ENCODE measurements around the gene USP43.
A peak's percentile ranks its signal among the peaks of the same experiment; 100 is the strongest.

USP43 gene

DNA sequence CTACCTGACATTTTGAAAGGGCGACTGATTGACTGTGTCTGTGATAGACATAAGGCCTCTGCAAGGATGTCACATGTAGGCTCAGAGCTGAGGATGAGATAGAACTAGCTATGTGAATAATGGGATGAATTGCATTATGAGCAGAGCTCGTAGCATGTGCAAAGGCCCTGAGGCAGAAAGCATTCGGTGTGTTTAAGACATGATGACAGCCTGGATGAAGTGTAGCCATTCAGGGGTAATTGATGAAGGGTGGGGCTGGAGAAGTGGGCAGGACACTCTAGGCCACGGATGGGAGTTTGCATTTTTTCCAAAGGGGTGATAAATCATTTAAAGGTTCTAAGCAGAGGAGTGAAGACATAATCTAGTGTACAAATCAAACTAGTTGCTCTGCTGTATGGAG, 62.6 kb downstream of the USP43 start:
- no peak for DNase-seq

DNA sequence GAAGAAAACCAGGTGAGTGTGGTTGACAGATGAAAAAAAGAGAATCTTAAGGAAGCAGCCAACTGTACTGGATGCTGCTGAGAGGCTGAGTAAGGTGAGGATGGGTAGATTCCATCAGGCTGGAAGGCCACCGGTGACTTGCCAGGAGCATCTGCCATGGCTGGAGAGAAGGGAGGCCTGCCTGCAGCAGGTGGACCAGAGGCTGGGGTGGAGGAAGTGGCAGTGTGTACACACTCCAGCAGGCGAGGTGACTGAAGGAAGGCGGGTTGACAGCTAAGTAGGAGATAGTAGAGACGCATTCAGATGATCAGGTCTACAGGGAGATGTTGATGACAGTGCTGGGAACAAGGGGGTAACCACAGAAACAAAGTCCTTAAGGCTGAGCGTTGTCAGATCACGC, 69.5 kb downstream of the USP43 start:
- DNase-seq = no peak

DNA sequence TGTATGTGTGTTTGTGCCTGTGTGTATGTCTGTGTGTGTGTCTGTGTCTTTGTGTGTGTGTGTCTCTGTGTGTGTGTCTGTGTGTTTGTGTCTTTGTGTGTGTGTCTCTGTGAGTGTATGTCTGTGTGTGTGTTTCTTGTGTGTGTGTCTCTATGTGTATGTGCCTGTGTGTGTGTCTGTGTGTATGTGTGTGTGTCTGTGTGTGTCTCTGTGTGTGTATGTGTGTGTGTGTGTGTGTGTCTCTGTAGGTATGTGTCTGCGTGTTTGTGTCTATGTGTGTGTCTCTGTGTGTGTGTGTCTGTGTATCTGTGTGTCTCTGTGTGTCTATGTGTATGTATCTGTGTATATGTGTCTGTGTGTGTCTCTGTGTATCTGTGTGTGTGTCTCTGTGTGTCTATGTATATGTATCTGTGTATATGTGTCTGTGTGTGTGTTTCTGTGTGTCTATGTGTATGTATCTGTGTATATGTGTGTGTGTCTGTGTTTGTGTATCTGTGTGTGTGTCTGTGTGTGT, 70.2 kb downstream of the USP43 start:
- no peak for DNase-seq

DNA sequence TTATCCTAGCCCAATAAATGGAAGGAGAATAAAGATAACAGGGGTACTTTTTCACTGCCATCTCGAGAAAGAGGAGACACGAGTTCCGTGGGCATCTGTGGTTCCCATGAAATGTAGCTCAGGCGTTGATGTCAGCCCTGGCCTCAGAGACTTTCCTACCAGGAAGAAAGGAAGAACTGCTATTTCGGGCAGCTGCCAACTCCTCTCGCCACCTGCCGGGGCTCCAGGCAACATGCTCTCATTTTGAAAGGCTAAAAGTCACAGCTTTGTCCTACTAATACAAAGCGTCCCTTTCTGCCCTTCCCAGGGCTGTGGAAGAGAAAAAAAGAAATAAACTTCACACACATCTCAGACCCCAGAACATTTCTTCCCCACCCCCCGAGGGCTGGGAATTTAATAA, 80.3 kb downstream of the USP43 start:
- DNase-seq = peak; percentile 50

DNA sequence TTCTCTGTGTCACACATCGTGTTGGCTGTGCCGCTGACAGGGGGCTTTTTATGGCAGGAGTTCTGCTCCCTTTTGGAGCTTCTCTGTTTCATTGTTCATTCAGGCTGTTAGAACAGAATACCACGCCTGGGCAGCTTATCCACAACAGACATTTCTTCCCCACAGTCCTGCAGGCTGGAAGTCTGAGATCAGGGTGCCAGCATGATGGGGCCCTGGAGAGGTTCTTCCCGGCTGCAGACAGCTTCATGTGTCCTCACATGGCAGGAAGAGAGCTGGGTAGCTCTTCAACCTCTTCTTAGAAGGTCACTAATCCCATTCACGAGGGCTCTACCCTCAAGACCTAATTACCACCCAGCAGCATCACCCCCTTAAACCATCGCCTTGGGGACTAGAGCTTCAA, 81.0 kb downstream of the USP43 start:
- no peak for DNase-seq

DNA sequence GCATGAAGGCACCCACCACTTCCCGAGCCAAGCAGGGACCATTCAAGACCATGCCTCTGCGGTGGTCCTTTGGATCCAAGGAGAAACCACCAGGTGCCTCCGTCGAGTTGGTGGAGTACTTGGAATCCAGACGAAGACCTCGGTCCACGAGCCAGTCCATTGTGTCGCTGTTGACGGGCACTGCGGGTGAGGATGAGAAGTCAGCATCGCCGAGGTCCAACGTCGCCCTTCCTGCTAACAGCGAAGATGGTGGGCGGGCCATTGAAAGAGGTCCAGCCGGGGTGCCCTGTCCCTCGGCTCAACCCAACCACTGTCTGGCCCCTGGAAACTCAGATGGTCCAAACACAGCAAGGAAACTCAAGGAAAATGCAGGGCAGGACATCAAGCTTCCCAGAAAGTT, 82.7 kb downstream of the USP43 start:
- DNase-seq = no peak

DNA sequence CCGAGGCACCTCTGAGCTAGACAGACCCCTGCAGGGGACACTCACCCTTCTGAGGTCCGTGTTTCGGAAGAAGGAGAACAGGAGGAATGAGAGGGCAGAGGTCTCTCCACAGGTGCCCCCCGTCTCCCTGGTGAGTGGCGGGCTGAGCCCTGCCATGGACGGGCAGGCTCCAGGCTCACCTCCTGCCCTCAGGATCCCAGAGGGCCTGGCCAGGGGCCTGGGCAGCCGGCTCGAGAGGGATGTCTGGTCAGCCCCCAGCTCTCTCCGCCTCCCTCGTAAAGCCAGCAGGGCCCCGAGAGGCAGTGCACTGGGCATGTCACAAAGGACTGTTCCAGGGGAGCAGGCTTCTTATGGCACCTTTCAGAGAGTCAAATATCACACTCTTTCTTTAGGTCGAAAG, 83.2 kb downstream of the USP43 start:
- DNase-seq = no peak

DNA sequence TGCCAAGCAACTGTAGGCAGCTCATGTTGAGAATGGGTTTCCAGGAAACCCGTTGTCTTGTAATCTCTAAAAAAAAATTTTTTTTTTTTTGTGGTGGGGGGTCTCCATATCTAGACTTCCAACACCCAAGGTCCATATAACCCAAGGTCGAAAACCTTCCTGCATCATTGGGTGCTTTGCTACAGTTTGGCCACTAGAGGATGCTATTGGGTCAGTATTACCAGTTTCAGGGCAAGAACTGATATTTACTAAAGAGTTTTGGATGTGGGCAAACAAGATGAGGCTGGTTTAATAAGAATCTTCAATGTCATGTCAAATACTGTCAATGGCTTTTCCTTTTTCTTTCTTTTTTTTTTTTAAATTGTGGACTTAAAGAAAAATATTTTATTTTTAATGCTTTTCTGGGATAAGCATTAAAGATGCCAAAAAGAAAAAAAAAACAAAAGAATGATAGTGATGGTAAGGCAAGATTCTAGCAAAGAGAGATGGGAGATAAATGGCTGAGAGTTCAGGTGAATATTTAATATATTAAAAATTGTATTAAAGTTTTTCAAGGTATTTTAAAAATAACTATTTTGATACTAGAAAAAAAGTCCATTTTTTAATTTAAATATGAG, 83.8 kb downstream of the USP43 start:
- DNase-seq = peak; percentile 65

DNA sequence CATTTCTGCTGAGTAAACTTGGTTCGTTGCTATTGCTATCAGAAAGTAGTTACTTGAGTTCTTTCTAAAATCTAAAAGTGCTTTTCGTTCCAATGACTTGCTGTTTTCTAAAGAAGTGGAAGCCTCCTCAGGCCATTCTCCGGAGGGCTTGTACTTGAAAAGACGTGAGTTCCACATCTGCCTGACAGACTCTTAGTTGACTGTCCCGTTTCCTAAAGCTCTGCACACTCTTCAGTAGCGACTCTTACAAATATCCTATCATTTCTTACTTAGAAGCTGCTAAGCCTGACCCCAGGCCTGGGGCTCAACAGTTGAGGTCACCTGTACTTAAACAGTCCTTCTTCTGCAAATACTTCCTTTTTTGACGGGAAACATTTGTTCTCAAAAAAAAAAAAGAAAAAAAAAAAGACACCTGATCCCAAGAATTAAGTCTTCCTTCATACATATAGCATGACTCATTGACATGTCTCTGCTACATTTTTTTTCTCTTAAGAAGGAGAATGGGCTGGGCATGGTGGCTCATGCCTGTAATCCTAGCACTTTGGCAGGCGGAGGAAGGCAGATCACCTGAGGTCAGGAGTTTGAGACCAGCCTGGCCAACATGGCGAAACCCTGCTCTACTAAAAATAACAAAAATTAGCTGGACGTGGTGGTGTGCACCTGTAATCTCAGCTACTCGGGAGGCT, 84.6 kb downstream of the USP43 start:
- DNase-seq = no peak

DNA sequence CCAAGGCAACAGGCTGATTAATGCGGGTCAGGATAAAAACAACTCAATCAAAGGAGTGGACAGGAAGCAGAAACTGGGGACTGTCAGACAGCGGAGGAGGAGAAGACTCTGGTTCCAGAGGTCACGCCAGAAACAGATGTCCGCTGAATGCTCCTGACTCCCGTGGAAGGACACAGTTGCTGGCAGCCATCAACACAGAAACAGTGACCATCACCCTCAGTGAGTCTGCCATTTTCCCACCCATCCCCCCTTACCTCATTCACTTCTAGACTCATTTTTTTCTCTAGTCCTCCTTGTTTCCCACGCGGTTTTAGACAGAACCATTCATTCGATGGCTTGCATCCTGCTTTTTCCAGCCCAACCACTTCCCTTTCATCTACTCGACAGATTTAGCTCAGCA, 105.2 kb downstream of the USP43 start:
- no peak for DNase-seq

DNA sequence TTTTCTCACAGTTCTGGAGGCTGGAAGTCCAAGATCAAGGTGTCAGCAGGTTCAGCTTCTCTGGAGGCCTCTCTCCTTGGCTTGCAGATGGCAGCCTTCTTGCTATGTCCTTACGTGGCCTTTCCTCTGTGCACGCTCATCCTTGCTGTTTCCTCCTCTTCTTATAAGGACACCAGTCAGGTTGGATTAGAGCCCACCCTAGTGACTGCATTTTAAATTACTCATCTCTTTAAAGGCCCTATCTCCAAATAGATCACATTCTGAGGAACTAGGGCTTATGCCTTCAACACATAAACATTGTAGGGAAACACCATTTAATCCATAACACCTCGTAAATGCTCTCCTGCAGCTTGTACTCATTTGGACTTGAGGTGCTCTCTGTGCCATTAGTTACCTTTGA, 109.8 kb downstream of the USP43 start:
- DNase-seq = no peak

DNA sequence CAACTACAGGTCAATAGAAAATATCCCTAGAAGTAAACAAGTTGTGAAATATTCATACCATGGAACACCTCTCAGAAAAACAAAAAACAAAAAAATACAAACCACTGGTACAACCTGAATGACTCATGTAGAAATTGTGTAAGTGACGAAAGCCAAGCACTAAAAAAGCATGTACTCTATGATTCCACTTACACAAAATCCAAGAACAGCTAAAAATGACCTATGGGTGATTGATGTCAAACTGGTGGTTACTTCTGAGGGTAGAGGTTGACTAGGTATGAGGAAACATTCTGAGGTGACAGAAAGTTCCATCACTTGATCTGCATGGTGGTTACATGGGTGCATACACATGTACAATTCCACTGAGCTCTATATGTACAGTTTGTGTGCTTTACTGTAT, 114.9 kb downstream of the USP43 start:
- DNase-seq = no peak

DNA sequence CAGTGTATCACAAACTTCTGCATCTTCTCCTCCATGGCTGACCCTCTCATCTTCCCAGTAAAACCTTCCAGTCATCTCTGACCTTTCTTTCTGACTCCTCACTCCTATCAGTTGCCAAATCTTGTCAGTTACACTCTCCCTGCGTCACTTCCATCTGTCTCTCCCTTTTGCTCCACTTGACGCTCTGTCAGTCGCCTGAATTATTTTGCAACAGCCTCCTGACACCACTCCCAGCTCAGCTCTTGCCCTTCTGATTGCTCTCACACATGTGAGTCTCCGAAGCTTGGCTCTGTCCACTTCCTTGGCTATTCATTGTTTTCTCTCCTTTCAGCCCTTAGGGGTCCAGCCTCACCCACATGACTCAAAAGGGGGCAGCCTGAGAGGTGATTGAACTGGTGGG, 118.3 kb downstream of the USP43 start:
- DNase-seq = no peak

DNA sequence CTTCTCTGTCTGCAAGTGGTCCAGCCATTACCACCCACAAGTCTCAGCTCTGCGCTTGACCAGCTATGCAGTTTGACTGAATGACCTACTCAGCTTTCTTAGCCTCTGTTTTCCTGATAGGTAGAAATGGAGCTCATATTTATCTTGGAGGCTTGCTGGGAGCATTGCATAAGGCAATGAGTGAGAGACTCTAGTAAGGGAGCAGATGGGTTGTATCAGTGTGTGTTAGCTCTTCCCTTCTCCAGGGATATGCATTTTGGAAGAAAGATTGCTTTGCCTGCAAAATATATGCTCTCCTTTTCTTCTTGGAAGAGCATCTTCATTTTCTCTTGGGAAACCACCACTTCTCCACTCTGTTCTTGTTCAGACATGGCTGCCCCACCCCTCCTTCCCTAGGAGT, 120.0 kb downstream of the USP43 start:
- no peak for DNase-seq

DNA sequence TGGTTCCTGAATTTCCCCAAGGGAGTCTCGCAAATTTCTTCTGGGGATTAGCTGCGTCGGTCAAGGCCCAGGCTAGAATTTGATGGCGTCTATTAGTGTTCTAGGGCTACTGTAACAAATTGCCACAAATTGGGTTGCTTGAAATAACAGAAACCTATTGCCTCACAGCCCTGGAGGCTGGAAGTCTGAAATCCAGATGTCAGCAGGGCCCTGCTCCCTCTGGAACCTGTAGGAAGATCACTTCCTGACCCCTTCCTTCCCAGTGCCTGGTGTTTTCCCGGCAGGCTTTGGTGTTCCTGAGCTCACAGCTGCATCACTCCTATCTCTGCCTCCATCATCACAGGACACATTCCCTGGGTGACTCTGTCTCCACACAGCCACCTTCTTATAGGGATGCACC, 121.7 kb downstream of the USP43 start:
- no peak for DNase-seq

DNA sequence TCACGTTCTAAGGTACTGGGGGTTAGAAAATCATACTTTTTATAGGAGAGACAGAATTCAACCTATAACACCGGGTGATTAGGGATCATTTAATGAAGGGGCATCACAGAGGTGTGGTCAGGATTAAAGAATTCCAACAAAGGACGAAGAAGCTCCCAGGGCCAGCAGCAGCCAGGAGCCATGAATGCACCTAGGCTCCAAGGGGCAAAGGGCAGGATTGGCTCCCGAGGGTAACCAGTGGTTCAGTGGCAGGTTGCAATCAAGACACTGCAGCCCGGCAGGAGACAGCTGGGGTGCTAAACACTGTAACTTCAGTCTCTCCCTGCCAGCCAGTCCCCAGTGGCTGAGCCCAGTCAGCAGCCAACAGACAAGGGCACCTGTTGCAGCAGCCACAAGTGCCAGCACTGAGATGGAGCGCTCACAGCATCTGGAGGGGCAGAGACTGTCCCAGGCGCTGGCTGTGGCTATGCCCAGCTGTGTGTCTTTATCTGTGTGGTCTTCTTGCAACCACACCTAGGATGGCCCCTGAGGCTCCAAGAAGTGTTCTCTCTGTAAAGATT, 122.2 kb downstream of the USP43 start:
- DNase-seq = no peak

DNA sequence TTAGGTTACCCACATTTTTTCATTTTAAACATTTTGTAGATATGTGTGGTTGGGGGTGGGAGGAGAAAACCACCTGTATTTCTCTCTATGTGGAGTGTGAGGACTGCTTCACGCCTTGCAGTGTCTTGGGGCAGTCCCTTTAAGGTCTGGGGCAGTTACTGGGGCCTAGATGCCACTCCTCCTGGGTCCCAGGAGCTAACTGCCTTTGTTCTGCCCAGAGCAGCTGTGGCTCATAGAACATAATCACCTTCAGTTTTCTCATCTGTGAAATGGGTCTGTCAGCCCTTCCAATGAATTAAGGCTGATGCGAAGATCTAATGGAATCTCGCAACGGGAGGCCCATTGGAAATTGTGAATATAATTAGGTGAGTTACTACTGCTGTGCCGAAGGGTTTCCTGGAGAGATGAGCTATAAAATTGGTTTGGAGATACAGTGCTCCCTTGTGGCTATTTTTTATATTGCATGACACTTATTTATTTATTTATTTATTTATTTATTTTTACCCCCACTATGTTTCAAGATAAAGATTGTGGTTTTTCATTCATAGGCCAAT, 123.1 kb downstream of the USP43 start:
- no peak for DNase-seq

DNA sequence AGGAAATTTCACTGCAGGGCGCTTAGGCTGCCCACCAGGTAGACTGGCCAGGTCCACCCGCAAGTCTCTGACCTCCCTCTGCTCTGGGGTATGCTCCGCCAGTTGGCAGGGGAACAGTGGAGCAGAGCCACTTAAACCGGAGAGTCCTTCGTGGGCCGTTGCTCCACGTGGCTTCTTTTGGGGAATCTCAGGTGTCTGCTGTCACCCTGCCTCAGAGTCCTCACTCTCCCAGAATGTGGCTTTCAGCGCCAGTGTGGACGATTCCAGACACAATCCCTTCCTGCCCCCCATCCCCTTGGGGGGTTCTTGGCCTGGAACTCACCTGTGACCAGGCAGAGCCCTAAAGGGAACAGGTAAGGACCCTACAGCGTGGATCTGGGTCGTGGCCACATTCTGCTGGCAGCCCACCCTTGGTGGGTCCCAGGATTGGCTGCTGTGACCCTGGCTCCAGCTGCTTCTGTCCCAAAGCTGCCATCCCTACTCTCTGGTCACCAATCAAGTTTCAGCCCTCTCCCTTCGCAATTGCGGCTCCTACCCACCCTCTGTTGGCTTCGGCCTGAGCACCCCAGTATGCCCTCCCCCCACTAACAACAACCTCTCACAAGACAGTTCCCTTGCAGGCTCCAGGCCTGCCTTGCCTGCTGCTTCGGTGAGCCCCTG, 123.8 kb downstream of the USP43 start:
- DNase-seq = no peak

DNA sequence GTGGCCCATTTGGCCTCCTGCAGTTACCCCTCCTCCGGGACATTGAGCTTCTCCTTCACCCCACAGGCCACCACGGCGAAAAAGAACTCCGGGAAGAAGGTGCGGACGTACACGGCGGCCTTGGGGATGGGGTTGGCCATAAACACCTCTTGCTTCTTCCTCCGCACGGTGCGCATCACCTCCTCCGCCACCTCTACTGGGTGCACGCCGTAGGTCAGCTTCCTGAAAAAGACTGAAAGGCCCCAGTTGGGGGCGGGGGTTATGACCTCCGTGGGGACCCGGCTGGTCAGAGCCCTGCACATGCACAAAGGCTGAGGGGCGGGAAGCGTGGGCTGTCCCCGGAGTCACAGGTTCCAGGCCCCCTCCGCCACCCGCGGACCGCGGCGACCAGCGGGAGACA, 126.1 kb downstream of the USP43 start:
- DNase-seq = no peak

DNA sequence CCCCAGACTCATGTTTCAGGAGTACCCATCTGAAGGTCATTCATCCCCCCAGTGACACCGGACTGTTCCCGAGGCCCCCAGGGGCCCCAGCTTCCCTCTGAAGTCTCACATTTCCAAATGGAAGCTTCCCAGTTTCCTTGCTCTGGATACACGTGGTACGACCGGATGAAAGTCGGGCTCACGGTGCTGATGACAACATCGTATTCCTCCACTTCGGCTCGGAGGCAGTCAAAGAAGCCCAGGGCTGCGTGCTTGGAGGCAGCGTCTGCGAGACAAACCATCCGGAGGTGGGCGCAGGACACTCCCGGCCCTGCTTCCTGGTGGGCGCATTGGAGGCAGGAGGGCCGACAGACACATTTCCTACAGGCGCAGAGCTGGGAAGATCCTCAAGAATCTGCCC, 127.3 kb downstream of the USP43 start:
- DNase-seq = no peak

DNA sequence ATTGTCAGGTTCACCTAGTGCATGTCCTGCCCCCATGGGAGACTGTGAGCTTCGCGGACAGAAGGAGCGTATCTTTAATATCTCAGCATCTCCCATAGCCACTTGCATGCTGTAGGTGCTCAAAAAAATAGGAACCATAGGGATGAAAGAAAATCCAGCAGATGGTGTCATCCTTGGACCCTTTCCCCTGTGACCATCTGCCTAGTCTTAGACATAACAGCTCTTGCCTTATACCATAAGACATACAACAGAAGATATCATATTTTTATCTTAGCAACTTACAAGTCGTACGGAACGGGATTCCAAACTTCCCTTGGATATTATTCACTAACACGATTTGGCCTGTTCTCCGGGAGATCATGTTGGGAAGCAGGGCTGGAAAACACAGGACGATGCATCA, 131.6 kb downstream of the USP43 start:
- no peak for DNase-seq

Measured in midbrain (tissue), 1 donor.